Forelimb muscle (tissue), 1 donor: ENCODE results near the gene POLN. TPM values are rescaled to one million over a fixed set of nuclear protein-coding genes. Genes with fewer than 3 reads are reported as not detected.

Source experiments
- DNase-seq: peaks from one replicate; pipeline ENCODE4 v3.0.0-alpha.2; 2013; ENCODE audit warnings: low read depth
- polyA plus RNA-seq: library from polyadenylated mRNA; unstranded; fragments of 120-200 nt; gene quantifications from one replicate; pipeline ENCODE4 v1.2.1, GENCODE V29; 2013; ENCODE audit not compliant: insufficient read length

Gene POLN
- polyA plus RNA-seq, 1 donor = 3.0 TPM

- no peak for DNase-seq
Measured at GRCh38 chr4:2059726-2060602, 182.0 kb downstream of the POLN start.

GRCh38 chr4:2059046-2059725 is 182.7 kb downstream of the POLN start, which contains the start of gene NAT8L:
Gene NAT8L (plus strand): TSS chr4:2059327. CDS start chr4:2059512, 185 bp downstream.
- no peak for DNase-seq

GRCh38 chr4:2058264-2059045 is 183.5 kb downstream of the POLN start:
- DNase-seq = no peak

GRCh38 chr4:2057382-2058065 is 184.4 kb downstream of the POLN start:
- DNase-seq = no peak

- DNase-seq = no peak
Measured at GRCh38 chr4:2054217-2054616, 187.7 kb downstream of the POLN start.

- no peak for DNase-seq
Measured at GRCh38 chr4:2051086-2051485, 190.8 kb downstream of the POLN start.

- DNase-seq = no peak
Measured at GRCh38 chr4:2049811-2050210, 192.1 kb downstream of the POLN start.

- DNase-seq = no peak
Measured at GRCh38 chr4:2049381-2049780, 192.5 kb downstream of the POLN start.

GRCh38 chr4:2048831-2049230 is 193.1 kb downstream of the POLN start:
- no peak for DNase-seq

GRCh38 chr4:2047781-2048581 is 193.9 kb downstream of the POLN start:
- no peak for DNase-seq

GRCh38 chr4:2047031-2047660 is 194.8 kb downstream of the POLN start:
- DNase-seq = no peak

GRCh38 chr4:2046031-2046961 is 195.6 kb downstream of the POLN start:
- DNase-seq = no peak

- no peak for DNase-seq
Measured at GRCh38 chr4:2045518-2045951, 196.4 kb downstream of the POLN start.

- no peak for DNase-seq
Measured at GRCh38 chr4:2044542-2045517, 197.1 kb downstream of the POLN start.

GRCh38 chr4:2044119-2044485 is 197.8 kb downstream of the POLN start:
- DNase-seq = no peak

GRCh38 chr4:2043396-2044118 is 198.4 kb downstream of the POLN start:
- no peak for DNase-seq

- DNase-seq = no peak
Measured at GRCh38 chr4:2042947-2043395, 198.9 kb downstream of the POLN start.
